Measurements from ENCODE around the gene MAP1LC3A.

- no peak for TF ChIP-seq CTCF (IDR thresholded peaks at IDR 0.05; ENCODE audit: low read depth, low read length)
- no peak for TF ChIP-seq EZH2phosphoT487 (IDR thresholded peaks at IDR 0.05; ENCODE audit: low read depth)
These were observed 43.5 kb upstream of the MAP1LC3A start for GRCh38 chr20:34514897-34515483.
